Stromal cell of bone marrow (primary cell): ENCODE results near the gene NR3C2.
A peak's percentile ranks its signal among the peaks of the same experiment; 100 is the strongest.

Experiments used
- DNase-seq: peaks from one replicate; pipeline ENCODE4 v3.0.0-alpha.2; 2012; ENCODE audit warnings: low read depth

The NR3C2 gene

GRCh38 chr4:148441986-148442831, at the start of gene NR3C2:
Gene NR3C2 (minus strand): TSS chr4:148442414.
- peak; percentile 97 for DNase-seq

- DNase-seq, result no peak
Measured at GRCh38 chr4:148487181-148487580, 45.0 kb upstream of the NR3C2 start.

GRCh38 chr4:148481636-148482035, 39.4 kb upstream of the NR3C2 start:
- DNase-seq, result no peak

- DNase-seq, result no peak
Measured at GRCh38 chr4:148477276-148477675, 35.1 kb upstream of the NR3C2 start.

- DNase-seq, result no peak
Measured at GRCh38 chr4:148469938-148470337, 27.7 kb upstream of the NR3C2 start.

GRCh38 chr4:148454835-148455234, 12.6 kb upstream of the NR3C2 start:
- DNase-seq, result no peak

- no peak for DNase-seq
Measured at GRCh38 chr4:148453833-148454232, 11.6 kb upstream of the NR3C2 start.

GRCh38 chr4:148452970-148453369, 10.8 kb upstream of the NR3C2 start:
- no peak for DNase-seq

- no peak for DNase-seq
Measured at GRCh38 chr4:148449921-148450320, 7.7 kb upstream of the NR3C2 start.

GRCh38 chr4:148448141-148448540, 5.9 kb upstream of the NR3C2 start:
- DNase-seq, result no peak

- no peak for DNase-seq
Measured at GRCh38 chr4:148447681-148448080, 5.5 kb upstream of the NR3C2 start.

GRCh38 chr4:148445860-148446330, 3.7 kb upstream of the NR3C2 start:
- DNase-seq, result no peak

GRCh38 chr4:148445071-148445859, 3.1 kb upstream of the NR3C2 start:
- no peak for DNase-seq

- DNase-seq, result no peak
Measured at GRCh38 chr4:148444296-148445070, 2.3 kb upstream of the NR3C2 start.

- no peak for DNase-seq
Measured at GRCh38 chr4:148443512-148444295, 1.5 kb upstream of the NR3C2 start.

GRCh38 chr4:148442832-148443511, 758 bp upstream of the NR3C2 start:
- DNase-seq, result no peak

- no peak for DNase-seq
Measured at GRCh38 chr4:148441624-148441985, 609 bp downstream of the NR3C2 start.

- no peak for DNase-seq
Measured at GRCh38 chr4:148438047-148438446, 4.2 kb downstream of the NR3C2 start.

- DNase-seq, result no peak
Measured at GRCh38 chr4:148437439-148437838, 4.8 kb downstream of the NR3C2 start.

GRCh38 chr4:148436512-148436911, 5.7 kb downstream of the NR3C2 start:
- no peak for DNase-seq
